DMS114 treated with DMSO at 0.1 percent for 48 hours (cell line): ENCODE data around the gene GTF2IRD1.
"Not testable (repeated sequence)": the region's sequence is repeated elsewhere in the genome, so short reads cannot be mapped to it uniquely, and the experiment has no call there.

ENCODE experiments used
- DNase-seq: peaks from one replicate; lab custom pipeline; 2025; ENCODE audit not compliant: unreplicated experiment; lab: John Stamatoyannopoulos, UW

The GTF2IRD1 gene

GRCh38 chr7:74453322-74454011, at the start of gene GTF2IRD1:
Gene GTF2IRD1, plus strand, starts transcription at chr7:74453906. Its CDS starts 54,175 bp downstream, at chr7:74508081.
- DNase-seq: peak; percentile 49

GRCh38 chr7:74404388-74404700, 49.4 kb upstream of the GTF2IRD1 start:
- no peak for DNase-seq

GRCh38 chr7:74404741-74405140, 49.0 kb upstream of the GTF2IRD1 start:
- DNase-seq: no peak

GRCh38 chr7:74405191-74405898, 48.4 kb upstream of the GTF2IRD1 start:
- DNase-seq: no peak

GRCh38 chr7:74405899-74406512, 47.7 kb upstream of the GTF2IRD1 start:
- DNase-seq: no peak

GRCh38 chr7:74407958-74408357, 45.7 kb upstream of the GTF2IRD1 start:
- no peak for DNase-seq

GRCh38 chr7:74409571-74409970, 44.1 kb upstream of the GTF2IRD1 start:
- DNase-seq: no peak

- DNase-seq: no peak
These were observed 42.9 kb upstream of the GTF2IRD1 start for GRCh38 chr7:74410772-74411171.

GRCh38 chr7:74411571-74411970, 42.1 kb upstream of the GTF2IRD1 start:
- DNase-seq: not testable (repeated sequence)

- DNase-seq: no peak
These were observed 41.6 kb upstream of the GTF2IRD1 start for GRCh38 chr7:74412056-74412455.

GRCh38 chr7:74412603-74413002, 41.1 kb upstream of the GTF2IRD1 start:
- no peak for DNase-seq

GRCh38 chr7:74414595-74415333, 38.9 kb upstream of the GTF2IRD1 start:
- not testable (repeated sequence) for DNase-seq

GRCh38 chr7:74417419-74417971, 36.2 kb upstream of the GTF2IRD1 start:
- DNase-seq: peak; percentile 57

GRCh38 chr7:74418076-74418475, 35.6 kb upstream of the GTF2IRD1 start:
- DNase-seq: no peak

GRCh38 chr7:74418538-74418937, 35.2 kb upstream of the GTF2IRD1 start:
- no peak for DNase-seq

- DNase-seq: not testable (repeated sequence)
These were observed 34.5 kb upstream of the GTF2IRD1 start for GRCh38 chr7:74419232-74419631.

GRCh38 chr7:74420006-74420405, 33.7 kb upstream of the GTF2IRD1 start:
- no peak for DNase-seq

GRCh38 chr7:74424291-74424880, 29.3 kb upstream of the GTF2IRD1 start:
- DNase-seq: no peak

GRCh38 chr7:74428023-74428422, 25.7 kb upstream of the GTF2IRD1 start:
- DNase-seq: no peak

GRCh38 chr7:74429153-74429747, 24.5 kb upstream of the GTF2IRD1 start:
- no peak for DNase-seq
